Activated CD8-positive, alpha-beta memory T cell treated with anti-CD3 and anti-CD28 coated beads for 1 hour (primary cell): ENCODE results near the gene TMED8.
"Not testable (repeated sequence)": the region's sequence is repeated elsewhere in the genome, so short reads cannot be mapped to it uniquely, and the experiment has no call there.

Experiments used
- DNase-seq, 2 donors: peaks; one replicate each; pipeline ENCODE4 v3.0.0-alpha.2; 2020; ENCODE audit warnings: low read depth in 1 of 2; ENCODE audit errors: extremely low read depth in 1 of 2

Gene TMED8

DNA sequence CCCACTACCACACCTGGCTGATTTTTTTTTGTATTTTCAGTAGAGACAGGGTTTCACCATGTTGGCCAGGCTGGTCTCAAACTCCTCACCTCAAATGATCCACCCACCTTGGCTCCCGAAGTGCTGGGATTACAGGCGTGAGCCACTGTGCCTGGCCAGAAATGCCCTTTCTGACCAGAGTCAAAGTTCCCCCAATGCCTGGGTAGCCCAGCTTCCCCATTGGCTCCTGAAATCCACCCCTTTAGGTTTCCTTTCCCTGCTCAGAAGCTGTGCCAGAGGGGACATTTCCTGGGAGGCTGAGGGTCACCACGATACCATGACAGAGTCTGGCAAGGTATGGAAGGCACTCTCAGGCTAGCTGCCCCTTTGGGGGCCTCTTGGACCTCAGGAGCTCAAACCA lies 52.6 kb downstream of the TMED8 start:
- DNase-seq: no peak

DNA sequence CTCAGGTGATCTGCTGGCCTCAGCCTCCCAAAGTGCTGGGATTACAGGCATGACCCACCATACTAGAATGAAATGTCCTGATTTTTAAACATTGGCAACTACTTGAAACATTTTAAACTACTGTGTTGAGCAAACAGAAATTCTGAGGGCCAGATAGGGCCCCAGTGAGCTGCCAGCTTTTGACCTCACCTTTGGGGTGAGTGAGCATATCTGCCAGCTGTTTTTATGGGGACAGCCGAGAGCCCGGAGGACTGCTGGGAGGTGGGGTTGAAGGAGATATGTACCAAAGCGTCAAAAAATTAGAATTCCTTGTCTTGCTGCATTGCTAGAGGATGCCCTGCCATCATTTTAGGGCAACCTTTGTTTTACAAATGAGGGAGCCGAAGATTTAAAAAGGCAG lies 53.3 kb downstream of the TMED8 start:
- DNase-seq: no peak

DNA sequence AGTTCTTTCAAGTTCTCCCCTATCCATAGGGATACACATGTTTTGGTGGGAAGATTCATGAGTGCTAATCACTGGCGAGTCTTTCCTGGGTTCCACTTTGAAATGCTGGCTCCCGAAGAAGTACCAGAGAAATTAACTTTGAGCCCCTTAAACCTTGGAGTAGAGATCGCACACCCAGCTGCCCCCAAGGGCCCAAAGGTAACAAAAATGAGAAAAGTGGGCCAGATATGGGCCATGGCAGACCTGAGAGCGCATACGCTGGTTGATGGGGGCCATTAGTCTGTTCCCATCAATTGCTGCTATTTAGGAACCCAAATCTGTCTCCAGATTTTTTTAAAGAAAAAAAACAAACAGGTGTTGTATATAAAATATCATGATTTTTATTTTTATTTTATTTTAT lies 53.9 kb downstream of the TMED8 start:
- no peak for DNase-seq

DNA sequence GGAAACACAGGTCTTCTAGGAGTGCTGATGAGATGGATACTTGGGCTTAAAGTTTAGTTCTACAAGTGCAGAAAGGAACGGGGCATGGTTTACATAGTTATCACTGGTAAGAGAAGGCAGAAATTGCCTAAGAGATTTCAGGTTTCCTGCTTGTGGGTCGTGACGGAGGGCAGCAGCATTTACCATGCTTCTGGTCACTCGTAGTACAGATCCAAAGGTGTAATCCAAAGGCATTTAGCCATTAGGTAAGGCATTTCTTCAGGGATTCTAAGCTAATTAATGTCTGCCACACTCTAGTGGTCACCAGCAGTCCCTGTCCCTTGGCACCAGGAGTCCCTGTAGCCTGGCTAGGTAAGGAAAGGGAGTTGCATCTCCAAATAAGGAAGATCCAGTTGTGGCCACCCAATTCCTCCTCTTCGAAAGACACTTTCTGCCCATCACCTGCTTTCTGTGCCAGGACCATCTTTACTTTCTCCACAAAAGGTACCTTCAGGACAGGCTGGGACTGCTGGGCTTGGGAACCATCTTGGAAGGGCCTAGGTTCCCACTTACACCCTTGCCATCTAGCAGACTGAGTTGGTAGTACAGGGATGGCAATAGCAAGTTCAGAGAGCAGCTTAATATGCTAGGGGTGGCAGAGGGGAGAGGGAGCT lies 54.5 kb downstream of the TMED8 start:
- DNase-seq: no peak

DNA sequence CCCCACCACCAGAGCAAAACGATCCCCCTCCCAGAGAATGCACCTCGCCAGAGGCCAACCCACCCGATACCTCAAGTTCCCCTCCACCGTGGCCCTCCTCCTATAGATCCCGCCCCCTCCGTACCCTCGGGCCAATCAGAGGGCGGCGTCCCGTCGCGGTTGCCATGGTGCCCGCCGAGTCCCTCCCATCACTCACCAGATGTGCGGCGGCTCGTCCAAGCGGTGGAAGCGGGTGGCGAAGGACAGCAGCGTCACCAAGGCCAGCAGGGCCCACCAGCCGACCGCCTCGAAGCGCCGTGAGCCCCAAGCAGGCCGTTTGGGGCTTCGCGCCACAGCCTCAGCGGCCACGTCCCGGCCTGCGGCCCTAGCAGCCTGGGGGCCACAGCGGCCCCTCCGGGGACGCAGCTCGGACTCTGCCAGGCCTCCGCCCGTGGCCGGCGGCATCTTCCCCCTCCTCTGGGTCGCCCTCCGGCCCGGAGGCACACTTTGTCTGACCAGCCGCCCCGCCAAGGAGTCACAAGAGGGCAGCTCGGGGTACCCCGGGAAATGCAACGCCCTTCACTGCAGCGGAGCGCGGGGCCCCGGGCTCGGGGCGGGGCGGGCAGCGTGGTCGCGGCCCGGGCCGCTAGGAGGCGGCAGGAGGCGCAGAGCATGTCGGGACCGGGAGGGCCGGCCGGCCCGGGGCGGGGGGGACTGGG lies 56.5 kb downstream of the TMED8 start, which contains the start of gene POMT2:
Gene POMT2, minus strand, starts transcription at position 646 of the 698 bp plus-strand sequence. Its CDS starts 202 bp downstream, at position 444.
- peak; percentile 80 to 89 for DNase-seq

DNA sequence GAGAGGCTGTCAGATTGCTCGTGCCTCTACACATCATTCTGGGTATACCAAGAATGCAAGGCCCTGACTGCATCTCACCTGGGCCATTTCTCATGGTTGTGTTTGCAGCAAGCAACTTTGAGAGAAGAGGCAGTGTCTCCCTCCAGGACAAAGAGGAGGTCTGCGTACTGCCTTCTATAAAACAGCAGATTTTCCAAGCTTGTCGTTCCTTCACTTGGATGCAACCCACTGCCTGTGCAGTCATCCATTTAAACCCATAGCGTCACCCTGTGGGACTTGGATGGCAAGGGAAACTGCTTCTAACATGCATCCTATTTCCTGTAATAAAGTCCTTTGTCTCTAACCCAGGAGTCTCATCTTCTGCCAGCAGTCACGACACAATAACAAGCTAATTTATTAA lies 57.5 kb downstream of the TMED8 start:
- no peak for DNase-seq

DNA sequence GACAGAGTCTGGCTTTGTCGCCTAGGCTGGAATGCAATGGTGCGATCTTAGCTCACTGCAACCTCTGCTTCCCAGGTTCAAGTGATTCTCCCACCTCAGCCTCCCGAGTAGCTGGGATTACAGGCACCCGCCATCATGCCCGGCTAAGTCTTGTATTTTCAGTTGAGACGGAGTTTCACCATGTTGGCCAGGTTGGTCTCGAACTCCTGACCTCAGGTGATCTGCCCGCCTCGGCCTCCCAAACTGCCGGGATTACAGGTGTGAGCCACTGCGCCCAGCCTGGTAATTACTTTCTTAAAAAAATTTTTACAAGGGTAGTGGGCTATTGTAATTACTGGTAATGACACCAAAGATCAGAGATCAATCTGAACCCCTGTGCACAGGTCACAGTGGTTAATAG lies 58.1 kb downstream of the TMED8 start:
- DNase-seq: not testable (repeated sequence)

DNA sequence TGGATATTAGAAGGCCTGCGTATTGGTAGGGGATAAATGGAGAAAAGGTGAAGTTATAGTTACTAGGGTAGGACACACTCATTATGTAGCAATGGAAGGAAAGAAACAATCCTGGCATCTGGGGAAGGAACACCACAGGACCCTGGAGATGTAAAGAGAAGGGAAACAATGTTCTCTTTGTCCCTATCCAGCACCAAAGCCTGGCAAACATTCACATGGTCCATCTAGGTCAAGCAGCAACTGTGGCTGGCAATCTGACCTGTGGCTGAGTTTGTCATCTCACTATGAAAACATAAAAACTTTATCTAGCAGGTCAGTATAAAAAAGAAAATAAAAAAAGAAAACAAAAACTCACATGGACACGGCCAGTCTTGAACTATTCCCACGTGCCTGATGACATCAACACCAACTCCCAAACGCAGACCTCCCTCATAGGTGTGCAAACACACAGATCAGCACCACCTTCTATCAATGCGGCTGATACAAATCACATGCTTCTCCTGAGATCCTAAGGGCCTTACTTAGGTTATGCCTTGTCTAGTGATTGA lies 58.8 kb downstream of the TMED8 start:
- no peak for DNase-seq

DNA sequence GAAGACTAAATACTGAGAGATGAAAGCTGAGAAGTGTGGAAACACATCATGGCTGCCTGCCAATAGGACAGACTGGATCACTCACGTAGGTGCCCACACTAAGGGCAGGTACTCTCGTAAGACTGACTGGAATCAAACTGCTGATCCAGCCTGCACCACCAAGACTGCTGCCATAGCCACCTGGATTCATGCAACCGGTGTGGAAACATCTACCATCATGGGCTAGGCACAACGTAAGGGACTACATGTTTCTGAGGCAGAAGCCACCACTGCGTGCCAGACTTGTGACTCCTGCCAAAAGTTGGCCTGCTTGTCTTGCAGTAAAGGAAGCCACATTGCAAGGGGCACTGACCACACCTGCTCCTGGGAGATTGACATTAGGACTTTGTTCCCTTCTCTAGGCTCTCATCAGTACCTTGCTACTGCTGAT lies 60.0 kb downstream of the TMED8 start:
- no peak for DNase-seq

DNA sequence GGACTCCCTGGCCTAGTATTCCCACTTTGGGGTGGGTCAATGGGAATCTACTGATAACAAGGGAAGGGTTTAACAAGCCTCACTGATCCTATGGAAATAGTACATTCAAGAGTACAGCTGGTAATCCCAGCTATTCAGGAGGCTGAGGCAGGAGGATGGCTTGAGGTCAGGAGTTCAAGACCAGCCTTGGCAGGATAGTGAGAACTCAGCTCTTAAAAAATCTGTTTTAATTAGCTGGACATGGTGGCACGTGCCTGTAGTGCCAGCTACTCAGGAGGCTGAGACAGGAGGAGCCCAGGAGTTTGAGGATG lies 60.7 kb downstream of the TMED8 start:
- DNase-seq: no peak

DNA sequence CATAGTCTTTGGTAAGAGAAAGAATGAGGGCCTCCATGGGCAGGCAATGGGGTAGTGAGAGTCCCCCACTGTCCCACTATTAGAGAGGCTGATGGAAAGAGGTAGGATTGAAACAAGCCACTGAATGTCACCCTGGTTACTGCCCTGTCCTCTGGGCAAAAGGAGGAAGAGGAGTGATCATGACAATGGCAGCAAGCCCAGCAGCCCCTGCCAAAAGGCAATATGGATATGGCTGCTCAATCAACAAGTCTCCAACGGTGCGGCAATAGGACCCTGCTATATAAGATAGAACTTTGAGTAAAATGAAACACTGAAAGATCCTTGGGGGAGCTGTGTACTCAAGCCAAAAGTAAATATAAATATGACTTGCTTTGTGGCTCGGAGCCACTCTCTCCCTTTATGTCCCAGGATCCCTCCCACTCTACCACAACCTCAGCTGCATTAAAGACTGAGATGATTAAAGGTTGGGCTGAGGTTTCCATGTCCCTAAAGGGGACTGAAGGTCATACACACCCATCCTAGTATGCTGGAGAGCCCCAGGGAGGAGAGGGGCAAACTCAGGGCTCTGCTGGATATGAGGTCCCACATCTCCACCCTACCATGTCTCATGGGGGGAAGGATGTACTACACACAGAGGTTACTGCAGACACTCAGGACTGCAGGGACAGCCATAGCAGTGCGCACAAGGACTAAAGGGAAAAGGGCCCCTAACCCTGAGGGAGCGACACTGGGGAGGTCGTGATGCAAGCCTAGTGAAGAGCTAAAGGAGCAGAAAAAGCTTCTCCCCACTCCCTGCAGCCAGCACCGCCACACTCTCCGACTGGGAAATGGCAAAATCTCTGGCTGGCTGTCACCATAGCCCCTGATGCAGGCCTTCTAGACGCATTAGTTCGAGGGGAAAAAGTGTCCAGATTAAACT lies 62.1 kb downstream of the TMED8 start:
- no peak for DNase-seq

DNA sequence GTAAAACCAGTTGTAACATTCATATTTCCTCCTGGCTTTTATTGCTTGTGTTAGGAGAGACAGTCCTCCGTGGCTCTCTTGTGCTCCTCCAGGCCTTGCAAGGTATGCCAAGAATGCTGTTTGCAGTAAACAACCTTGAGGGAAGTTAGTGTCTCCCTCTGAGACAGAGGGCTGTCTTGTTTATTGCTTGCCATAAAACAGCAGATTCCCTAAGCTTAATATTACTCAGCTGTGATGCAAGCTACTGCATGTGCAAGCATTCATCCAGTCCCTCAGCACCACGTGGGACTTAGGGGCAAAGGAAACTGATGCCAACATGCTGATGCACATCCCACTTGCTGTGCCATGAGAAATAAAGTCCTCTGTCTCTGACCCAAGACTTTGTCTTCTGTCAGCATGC lies 62.9 kb downstream of the TMED8 start:
- DNase-seq: no peak

DNA sequence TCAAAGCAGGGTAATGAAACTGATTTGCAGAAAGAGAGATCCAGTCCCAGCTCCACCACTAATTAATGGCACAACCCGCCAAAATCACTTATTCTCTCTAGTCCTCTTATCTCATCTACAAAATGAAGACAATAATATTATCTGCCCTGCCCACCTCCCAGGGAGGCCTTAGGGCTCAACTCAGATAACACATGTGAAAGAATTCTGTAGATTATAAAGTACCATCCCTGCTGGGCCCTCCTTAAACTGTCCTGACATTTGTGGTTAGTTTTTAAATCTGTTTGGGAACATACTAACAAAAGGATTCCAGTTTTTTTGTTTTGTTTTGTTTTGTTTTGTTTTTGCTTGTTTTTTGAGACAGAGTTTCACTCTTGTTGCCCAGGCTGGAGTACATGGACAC lies 63.5 kb downstream of the TMED8 start:
- DNase-seq: no peak

DNA sequence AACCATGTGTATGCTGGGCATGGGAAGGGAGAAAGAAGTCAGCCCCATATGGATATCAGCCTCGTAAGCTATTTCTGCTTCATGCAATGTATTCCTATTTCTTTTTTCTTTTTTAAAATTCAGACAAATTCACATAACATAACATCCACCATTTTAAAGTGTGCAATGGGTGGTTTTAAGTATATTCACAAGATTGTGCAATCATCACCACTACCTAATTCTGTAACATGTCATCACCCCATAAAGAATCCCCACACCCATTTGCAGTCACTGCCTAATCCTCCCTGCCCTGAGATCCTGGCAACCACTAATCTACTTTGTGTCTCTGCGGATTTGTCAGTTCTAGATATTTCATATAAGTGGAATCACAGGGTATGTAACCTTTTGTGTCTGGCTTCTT lies 65.7 kb downstream of the TMED8 start:
- DNase-seq: no peak

DNA sequence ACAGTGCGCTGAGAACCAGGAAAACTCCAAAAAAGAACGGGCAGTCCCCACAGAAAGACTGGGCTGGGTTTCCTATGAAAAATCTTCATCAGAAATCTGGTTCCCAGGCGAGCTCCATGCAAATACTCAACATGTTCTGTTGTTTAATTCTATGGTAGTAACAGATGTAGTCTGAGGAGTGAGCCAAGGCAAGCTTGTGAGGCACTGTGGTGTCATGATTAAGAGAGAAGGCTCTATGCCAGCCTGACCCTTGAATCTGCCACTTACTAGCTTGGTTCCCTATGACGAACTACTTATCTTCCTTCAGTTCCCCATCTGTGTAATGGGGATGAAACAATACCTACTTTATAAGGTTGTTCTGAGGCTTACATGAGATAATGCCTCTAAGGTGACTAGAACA lies 66.9 kb downstream of the TMED8 start:
- DNase-seq: no peak

DNA sequence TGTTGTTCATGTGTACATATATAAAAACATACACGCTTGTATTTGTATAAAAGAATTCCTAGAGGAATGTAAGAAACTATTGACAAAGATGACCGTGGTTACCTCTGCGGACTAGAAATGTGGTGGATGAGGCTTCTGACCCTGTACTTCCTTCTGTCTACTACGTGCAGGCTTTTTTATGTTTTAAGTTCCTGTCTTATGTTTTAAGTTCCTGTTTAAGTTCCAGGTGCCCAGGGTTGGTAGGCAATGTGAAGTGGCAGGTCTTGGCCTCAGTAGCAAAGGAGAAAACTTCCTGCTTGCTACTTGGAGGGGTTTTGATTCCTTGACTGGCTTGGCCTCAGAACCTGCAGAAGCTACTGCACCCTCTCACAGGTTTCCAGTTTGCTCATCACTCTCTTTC lies 67.8 kb downstream of the TMED8 start:
- DNase-seq: no peak

DNA sequence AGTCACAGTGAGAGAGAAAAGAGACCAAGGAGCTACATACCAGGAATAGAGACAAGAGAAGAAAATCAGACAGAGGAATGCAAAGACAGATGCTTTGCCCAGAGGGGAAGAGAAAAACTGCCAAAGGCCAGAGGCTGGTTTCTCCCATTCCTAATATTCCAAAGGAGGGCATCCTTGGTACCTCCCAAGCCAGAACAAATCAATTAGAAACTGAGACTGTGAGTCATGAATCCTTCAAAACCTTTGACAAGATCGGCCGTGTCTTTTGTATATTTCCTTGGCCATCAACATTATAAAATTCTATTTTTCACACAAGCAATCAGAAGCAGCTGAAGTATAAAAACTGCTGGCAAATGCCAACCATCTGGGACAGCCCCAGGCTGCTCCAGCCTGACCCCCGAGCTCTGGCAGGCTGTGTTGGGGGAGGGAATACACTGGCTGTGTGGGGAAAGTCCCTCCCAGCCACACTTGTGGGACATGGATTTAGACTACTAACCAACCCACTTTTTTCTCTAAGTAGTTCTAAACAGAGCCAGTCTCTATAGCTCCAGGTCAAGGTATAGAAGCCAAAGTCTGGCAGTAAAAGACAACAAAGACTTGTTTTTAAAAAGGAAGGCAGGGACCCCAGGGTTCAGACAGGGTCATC lies 69.9 kb downstream of the TMED8 start:
- DNase-seq: no peak

DNA sequence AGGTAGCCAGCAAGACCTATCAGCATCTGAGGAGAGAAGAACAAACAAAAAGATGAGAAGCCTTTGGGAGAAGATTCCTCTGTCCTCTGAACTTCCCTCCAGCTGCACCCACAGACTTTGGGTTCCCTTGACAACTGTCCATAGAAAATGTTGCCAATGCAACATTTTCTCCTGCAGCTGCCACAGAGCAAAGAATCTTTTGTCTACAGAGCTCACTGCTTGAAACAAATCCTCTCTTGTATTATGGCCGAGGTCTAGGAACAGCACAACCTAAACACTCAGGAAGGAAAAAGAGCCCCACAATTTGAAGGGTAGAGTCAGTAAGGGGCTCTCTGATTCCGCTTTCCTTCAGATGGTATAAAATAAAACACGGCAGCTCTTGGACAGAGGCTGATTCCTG lies 70.5 kb downstream of the TMED8 start:
- DNase-seq: no peak

DNA sequence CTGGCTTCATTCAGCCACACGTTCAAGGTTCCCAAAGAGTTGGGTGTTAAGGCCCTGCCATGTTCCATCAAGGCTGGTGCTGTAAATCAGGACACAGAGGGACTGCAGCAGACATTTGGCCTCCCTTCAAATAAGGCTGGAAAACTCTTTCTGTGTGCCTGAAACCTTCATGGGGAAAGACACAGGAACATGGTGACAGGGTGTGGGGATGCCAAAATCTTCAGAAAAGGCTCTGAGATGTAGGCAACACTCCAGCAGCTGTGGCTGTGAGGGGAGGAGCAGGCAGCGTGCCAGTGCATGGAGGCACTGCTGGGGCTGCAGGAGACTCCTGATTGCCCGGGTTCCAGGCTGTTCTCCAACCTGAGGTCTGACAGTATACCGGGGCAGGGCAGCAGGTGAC lies 71.2 kb downstream of the TMED8 start:
- DNase-seq: no peak

DNA sequence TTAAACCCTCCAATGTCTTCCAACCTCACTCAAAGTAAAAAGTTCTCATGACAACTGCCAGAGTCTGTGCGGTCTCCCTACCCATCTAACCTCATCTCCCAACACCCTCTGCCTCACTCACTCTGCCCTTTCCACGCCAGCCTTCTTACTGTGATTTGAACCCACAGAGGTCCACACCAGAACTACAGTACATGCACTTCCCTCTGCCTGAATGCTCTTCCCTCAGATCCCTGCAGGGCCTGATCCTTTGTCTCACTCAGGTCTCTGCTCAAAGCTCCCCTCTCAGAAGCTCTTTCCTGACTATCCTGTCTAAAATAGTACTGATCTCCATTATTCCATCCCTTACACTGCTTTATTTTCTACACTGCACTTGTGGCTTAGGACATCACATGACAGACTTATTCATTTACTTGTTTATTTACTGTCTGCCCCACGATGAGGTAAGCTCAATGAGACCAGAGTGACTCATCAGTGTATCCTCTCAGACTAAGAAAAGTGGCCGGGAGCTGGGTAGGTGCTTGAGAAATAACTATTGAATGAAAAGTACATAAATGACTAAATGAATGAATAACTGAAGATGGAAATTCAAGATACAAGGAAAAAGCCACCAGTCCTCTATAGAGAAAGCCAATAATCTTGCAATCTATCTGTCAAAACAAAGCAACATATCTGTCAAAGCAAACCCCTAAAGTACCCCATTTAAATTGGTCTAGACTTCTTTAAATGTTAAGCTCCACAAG lies 73.3 kb downstream of the TMED8 start:
- no peak for DNase-seq
